Renal cortex interstitium (tissue), 15 donors: ENCODE data around the gene TCP11X1. TPM values are rescaled to one million over a fixed set of nuclear protein-coding genes. Genes with fewer than 3 reads are reported as not detected.
"Not testable (repeated sequence)": the region's sequence is repeated elsewhere in the genome, so short reads cannot be mapped to it uniquely, and the experiment has no call there.

ENCODE experiments used
- DNase-seq, 11 donors: peaks; one replicate each; pipeline ENCODE4 v3.0.0-alpha.2; 2013; ENCODE audit warnings: low read depth in 9 of 11, low spot score in 4 of 11; ENCODE audit errors: extremely low read depth in 1 of 11
- long read RNA-seq, 16 experiments: transcript quantifications; one replicate each; lab custom pipeline, GENCODE V29; 2026
- polyA plus RNA-seq, 3 donors: library from polyadenylated mRNA; unstranded; fragments of 120-200 nt; gene quantifications; one replicate each; pipeline ENCODE4 v1.2.1, GENCODE V29; 2013; ENCODE audit not compliant: insufficient read length in 3 of 3

Gene TCP11X1
- under 1 TPM in 2 of 3 donors, not detected in 1; 0.12 to 0.26 TPM for polyA plus RNA-seq
- long read RNA-seq, donor 1 = 0 reads
- long read RNA-seq, donor 2 = 0 reads
- long read RNA-seq, donor 3 = 0 reads
- long read RNA-seq, donor 4 = 0 reads
- long read RNA-seq, donor 5 = 0 reads
- long read RNA-seq, donor 6 = 0 reads
- long read RNA-seq, donor 7 = 0 reads
- long read RNA-seq, donor 8 = 0 reads
- long read RNA-seq, donor 9 = 0 reads
- long read RNA-seq, donor 10 = 0 reads
- long read RNA-seq, donor 11 = 0 reads
- long read RNA-seq, donor 12 = 0 reads
- long read RNA-seq, donor 13 = 0 reads
- long read RNA-seq, donor 14 = 0 reads
- long read RNA-seq, donor 15 = 0 reads
- long read RNA-seq, donor 16 = 0 reads

DNA sequence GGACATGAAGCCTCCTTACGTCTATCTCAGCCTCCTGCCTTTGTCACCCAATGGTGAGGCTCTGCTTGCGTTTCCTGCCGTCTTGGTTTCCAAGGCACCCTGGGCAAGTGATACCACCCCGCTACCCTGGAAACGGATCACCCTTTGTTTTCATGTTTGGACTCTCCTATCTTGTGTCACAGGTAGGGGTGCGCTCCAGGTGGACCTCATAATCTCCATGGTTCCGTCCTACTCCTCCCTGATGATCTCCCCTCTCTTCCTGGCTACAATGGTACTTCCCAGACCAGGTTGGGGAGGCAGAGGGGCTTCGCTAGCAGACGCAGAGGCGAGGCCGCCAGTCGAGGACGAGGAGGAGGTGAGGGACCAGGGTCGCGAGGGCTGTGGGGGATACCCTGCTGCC lies at the start of gene TCP11X1:
Gene TCP11X1 (plus strand): TSS at position 316 of the 400 bp plus-strand sequence.
- DNase-seq = not testable (repeated sequence)

- DNase-seq = no peak
Observed at GRCh38 chrX:102185967-102186720, 29.0 kb upstream of the TCP11X1 start.

- not testable (repeated sequence) for DNase-seq
Observed at GRCh38 chrX:102207940-102208339, 7.2 kb upstream of the TCP11X1 start.

DNA sequence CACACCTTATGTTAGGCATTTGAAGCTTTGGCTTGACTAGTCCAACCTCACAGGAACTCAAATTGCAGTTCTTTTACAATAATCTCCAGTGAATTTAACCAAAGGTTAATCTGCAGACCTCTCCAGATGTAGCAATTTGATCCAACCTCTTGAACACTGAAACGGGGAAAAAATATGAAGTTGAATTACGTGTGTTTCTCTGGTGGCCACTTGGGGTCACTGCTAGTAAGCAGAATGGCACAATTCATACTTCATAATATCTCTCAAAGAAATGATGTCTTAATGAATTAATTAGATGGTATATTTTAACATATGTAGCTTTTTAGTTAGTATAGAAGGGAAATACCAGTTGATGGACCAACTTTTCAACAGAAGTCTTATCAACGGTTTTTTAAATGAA lies 1.4 kb downstream of the TCP11X1 start:
- not testable (repeated sequence) for DNase-seq

DNA sequence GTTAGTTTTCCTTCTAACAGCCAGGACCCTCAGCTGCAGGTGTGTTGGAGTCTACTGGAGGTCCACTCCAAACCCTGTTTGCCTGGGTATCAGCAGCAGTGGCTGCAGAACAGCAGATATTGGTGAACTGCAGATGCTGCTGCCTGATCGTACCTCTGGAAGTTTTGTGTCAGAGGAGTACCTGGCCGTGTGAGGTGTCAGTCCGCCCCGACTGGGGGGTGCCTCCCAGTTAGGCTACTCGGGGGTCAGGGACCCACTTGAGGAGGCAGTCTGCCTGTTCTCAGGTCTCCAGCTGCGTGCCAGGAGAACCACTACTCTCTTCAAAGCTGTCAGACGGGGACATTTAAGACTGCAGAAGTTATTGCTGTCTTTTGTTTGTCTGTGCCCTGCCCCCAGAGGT lies 20.6 kb downstream of the TCP11X1 start:
- not testable (repeated sequence) for DNase-seq

- not testable (repeated sequence) for DNase-seq
Observed at GRCh38 chrX:102240265-102240664, 25.2 kb downstream of the TCP11X1 start.

- DNase-seq = not testable (repeated sequence)
Observed at GRCh38 chrX:102246893-102247292, 31.8 kb downstream of the TCP11X1 start, which contains the start of gene NXF2. TSS of gene NXF2 (plus strand) at chrX:102247167. CDS start at chrX:102307079, 59,912 bp downstream.

DNA sequence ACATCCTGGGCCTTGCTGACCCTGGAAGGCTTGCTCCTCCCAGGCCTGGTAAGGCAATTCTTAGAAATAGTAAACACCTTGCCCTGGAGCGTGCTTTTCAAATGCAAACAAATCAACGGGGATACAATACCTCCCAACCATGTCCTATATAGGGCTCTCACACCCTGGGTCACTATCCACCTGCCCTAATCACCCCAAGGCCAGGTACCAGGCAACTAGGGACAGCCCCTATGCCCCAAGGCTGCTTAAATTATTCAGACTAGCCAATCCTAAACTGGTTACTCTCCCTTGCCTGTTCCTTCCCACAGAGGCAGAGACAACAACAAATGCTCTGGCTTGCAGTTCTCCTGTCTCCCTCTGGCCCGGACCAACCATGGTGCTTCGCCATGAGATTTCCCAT lies 57.1 kb downstream of the TCP11X1 start:
- DNase-seq = not testable (repeated sequence)

Other genes starting within 250 kb of the TCP11X1 start
- gene TCEAL2, start 89.6 kb upstream of the TCP11X1 start, polyA plus RNA-seq = 10 to 100 TPM; 14.3 to 20.6 (median 16.4) TPM
- under 1 TPM; 0.17 to 0.27 (median 0.24) TPM for gene TCEAL6, start 72.8 kb upstream of the TCP11X1 start, polyA plus RNA-seq
- gene BEX5, start 59.3 kb upstream of the TCP11X1 start, polyA plus RNA-seq = 10 to 100 TPM; 10.4 to 11.6 (median 10.4) TPM
- under 1 TPM in 2 of 3 donors, not detected in 1; 0.26 to 0.71 TPM for gene NXF2, start 31.9 kb downstream of the TCP11X1 start, polyA plus RNA-seq
- gene NXF2B, start 224.7 kb downstream of the TCP11X1 start, polyA plus RNA-seq = 1 to 10 TPM in 2 of 3 donors, under 1 TPM in 1; 0.48 to 2.0 (median 1.0) TPM